ENCODE results near the gene ATXN10.

- TF ChIP-seq EZH2 (IDR thresholded peaks at IDR 0.05; ENCODE audit: borderline replicate concordance, insufficient read depth, low read depth, low read length, poor library complexity, severe bottlenecking): no peak
- no peak for TF ChIP-seq CTCF (IDR thresholded peaks at IDR 0.05)
Observed at GRCh38 chr22:45698094-45698493, 26.5 kb downstream of the ATXN10 start.
